GM12878 (cell line): ENCODE measurements around the gene GPC6. TPM values are rescaled to one million over a fixed set of nuclear protein-coding genes. Genes with fewer than 3 reads are reported as not detected.

Experiments
- ATAC-seq: fragments of 200-7000 bp; cut with Tn5 transposase; 3 replicates; pipeline ENCODE4 v1.9.1; 2020; ENCODE audit warnings: mild to moderate bottlenecking, moderate library complexity
- BruUV-seq: library from RNA; stranded (reverse); fragments of 400-500 nt; replicated peaks from 2 replicates; lab custom pipeline; 2021; lab: Mats Ljungman, UMichigan
- CTCF ChIA-PET: fragments of 300-600 bp; sonication (Branson Sonifier 250); formaldehyde crosslinking; extraction: SDS; loops from one replicate; lab custom pipeline; 2021; ENCODE audit warnings: inconsistent platforms; lab: Yijun Ruan, JAX
- POLR2A ChIA-PET: fragments of 350-600 bp; formaldehyde crosslinking; extraction: SDS; loops from one replicate; lab custom pipeline; 2021; ENCODE audit warnings: inconsistent platforms; lab: Charles Lee
- RAD21 ChIA-PET: fragments of 300-600 bp; sonication (Branson Sonifier 250); formaldehyde crosslinking; loops from one replicate; lab custom pipeline; 2023; ENCODE audit warnings: antibody characterized with exemption; ENCODE audit not compliant: unreplicated experiment; lab: Charles Lee
- SMC1A ChIA-PET: fragments of 300-600 bp; sonication (Branson Sonifier 250); formaldehyde crosslinking; loops from one replicate; lab custom pipeline; 2023; ENCODE audit not compliant: unreplicated experiment, uncharacterized antibody; lab: Charles Lee
- DNase-seq: peaks from one replicate; pipeline ENCODE4 v3.0.0-alpha.2; 2011; ENCODE audit warnings: low read depth, low spot score
- FAIRE-seq: peaks from 3 replicates; lab custom pipeline; 2011; peaks lifted over from hg19 to GRCh38; lab: Jason Lieb, UNC
- H2AFZ ChIP-seq: 2 replicates; pipeline ENCODE4 v1.6.0; 2011; ENCODE audit warnings: low read depth, low read length, control low read depth; ENCODE audit not compliant: control insufficient read depth
- H3K27ac ChIP-seq: 2 replicates; pipeline ENCODE4 v1.5.1; 2011; ENCODE audit warnings: control low read depth; ENCODE audit not compliant: control insufficient read depth, insufficient read depth
- H3K27me3 ChIP-seq, 2 experiments: replicated peaks in 1 of 2; 2 replicates each; pipeline versions ENCODE4 v1.6.0 to v1.6.1; 2011; ENCODE audit warnings: low read length in 1 of 2; ENCODE audit not compliant: control insufficient read depth in 2 of 2, insufficient read depth in 2 of 2
- H3K36me3 ChIP-seq, 2 experiments: 2 replicates each; pipeline ENCODE4 v1.5.1; 2011; ENCODE audit warnings: low read length in 1 of 2; ENCODE audit not compliant: control insufficient read depth in 2 of 2, insufficient read depth in 2 of 2
- H3K4me1 ChIP-seq: 2 replicates; pipeline ENCODE4 v1.6.1; 2011; ENCODE audit warnings: mild to moderate bottlenecking, low read length, moderate library complexity, mixed read lengths; ENCODE audit not compliant: control insufficient read depth, insufficient read depth
- H3K4me2 ChIP-seq: 2 replicates; pipeline ENCODE4 v1.6.0; 2011; ENCODE audit warnings: control low read depth; ENCODE audit not compliant: control insufficient read depth, insufficient read depth
- H3K4me3 ChIP-seq: fragments of 200-600 bp; sonication (generic); 2 replicates; pipeline ENCODE4 v1.5.1; 2016
- H3K79me2 ChIP-seq: 2 replicates; pipeline ENCODE4 v1.6.0; 2011; ENCODE audit warnings: low read length; ENCODE audit not compliant: control insufficient read depth, insufficient read depth
- H3K9ac ChIP-seq: 2 replicates; pipeline ENCODE4 v1.8.0; 2011; ENCODE audit warnings: low read length, control low read depth, mixed read lengths; ENCODE audit not compliant: control insufficient read depth, insufficient read depth
- H3K9me3 ChIP-seq: replicated peaks from 3 replicates; pipeline ENCODE4 v1.5.1; 2011; ENCODE audit warnings: mild to moderate bottlenecking, low read length; ENCODE audit not compliant: control insufficient read depth, insufficient read depth
- H4K20me1 ChIP-seq: 2 replicates; pipeline ENCODE4 v1.6.0; 2011; ENCODE audit not compliant: control insufficient read depth, insufficient read depth
- BACH1 ChIP-seq: fragments of 450-650 bp; IDR thresholded peaks from 2 replicates; pipeline ENCODE4 v1.6.1; 2017; ENCODE audit warnings: mild to moderate bottlenecking, borderline replicate concordance
- CHD1 ChIP-seq: IDR thresholded peaks from 2 replicates; pipeline ENCODE4 v1.6.1; 2012; ENCODE audit warnings: low read depth, low read length, improper control_type of control experiment
- CREB1 ChIP-seq: IDR thresholded peaks from 2 replicates; pipeline ENCODE4 v1.6.1; 2012; ENCODE audit warnings: low read depth, mild to moderate bottlenecking, inconsistent platforms
- CREM ChIP-seq: IDR thresholded peaks from 2 replicates; pipeline ENCODE4 v1.6.1; 2014; ENCODE audit warnings: antibody characterized with exemption, low read depth
- ESRRA ChIP-seq: IDR thresholded peaks from 2 replicates; pipeline ENCODE4 v1.6.1; 2012; ENCODE audit warnings: mild to moderate bottlenecking, low read length, improper control_type of control experiment
- KDM1A ChIP-seq: fragments of 200-600 bp; sonication (generic); IDR thresholded peaks from 2 replicates; pipeline ENCODE4 v1.6.1; 2016; ENCODE audit warnings: borderline replicate concordance
- MLLT1 ChIP-seq: fragments of 450-650 bp; IDR thresholded peaks from 2 replicates; pipeline ENCODE4 v1.6.1; 2016; ENCODE audit warnings: mild to moderate bottlenecking
- MXI1 ChIP-seq: fragments of 150-350 bp; IDR thresholded peaks from 2 replicates; pipeline ENCODE4 v1.6.1; 2011; ENCODE audit warnings: low read depth, mild to moderate bottlenecking, inconsistent platforms, low read length, improper control_type of control experiment
- NBN ChIP-seq: fragments of 450-650 bp; IDR thresholded peaks from 2 replicates; pipeline ENCODE4 v1.6.1; 2016
- PKNOX1 ChIP-seq: fragments of 450-650 bp; IDR thresholded peaks from 2 replicates; pipeline ENCODE4 v1.6.1; 2016; ENCODE audit warnings: mild to moderate bottlenecking
- RELB ChIP-seq: fragments of 450-650 bp; IDR thresholded peaks from 2 replicates; pipeline ENCODE4 v1.6.1; 2017; ENCODE audit warnings: low read depth, mild to moderate bottlenecking, moderate library complexity
- RUNX3 ChIP-seq: IDR thresholded peaks from 2 replicates; pipeline ENCODE4 v1.6.1; 2012; ENCODE audit warnings: low read length, inconsistent platforms
- SMAD1 ChIP-seq: fragments of 450-650 bp; IDR thresholded peaks from 2 replicates; pipeline ENCODE4 v1.6.1; 2018; ENCODE audit warnings: mild to moderate bottlenecking, low read depth; ENCODE audit not compliant: partially characterized antibody
- SUZ12 ChIP-seq: fragments of 200-600 bp; sonication (generic); IDR thresholded peaks from one replicate; pipeline ENCODE4 v1.6.1; 2018; ENCODE audit warnings: antibody characterized with exemption, mild to moderate bottlenecking; ENCODE audit not compliant: unreplicated experiment
- TBL1XR1 ChIP-seq: IDR thresholded peaks from 2 replicates; pipeline ENCODE4 v1.6.1; 2012; ENCODE audit warnings: low read depth, low read length, improper control_type of control experiment
- ZNF687 ChIP-seq: fragments of 450-650 bp; IDR thresholded peaks from 2 replicates; pipeline ENCODE4 v1.6.1; 2017; ENCODE audit warnings: mild to moderate bottlenecking, moderate library complexity
- ZSCAN29 ChIP-seq: fragments of 450-650 bp; IDR thresholded peaks from 2 replicates; pipeline ENCODE4 v1.6.1; 2017; ENCODE audit warnings: mild to moderate bottlenecking, moderate library complexity
- ZZZ3 ChIP-seq: IDR thresholded peaks from 2 replicates; pipeline ENCODE4 v1.6.1; 2011; ENCODE audit warnings: low read depth; ENCODE audit not compliant: control insufficient read depth, insufficient read length
- in situ Hi-C: fragments of 300-500 bp; cut with MboI; formaldehyde crosslinking; loops from 9 replicates; pipeline ENCODE4 v1.14.3; 2018; ENCODE audit warnings: mixed read lengths
- intact Hi-C: fragments of 100-400 bp; cut with micrococcal nuclease; formaldehyde crosslinking; loops from one replicate; pipeline ENCODE4 v1.14.2; 2022; ENCODE audit not compliant: unreplicated experiment
- polyA plus RNA-seq, 11 experiments: library from polyadenylated mRNA; depleted of rRNA in 4 of 11; unstranded in 6 of 11; stranded (reverse) in 5 of 11; fragments of >200 nt; fragmentation: Nextera tagmentation in 4 of 11; fragmentation: Illumina TruSeq in 1 of 11; extraction: Ambion mirVana in 4 of 11; extraction: Trizol in 1 of 11; gene quantifications; 1 replicate in 1 of 11; 2 replicates in 10 of 11; pipeline versions ENCODE4 v1.2.1 to v1.2.3, GENCODE V29; 2011 to 2016; ENCODE audit warnings: inconsistent platforms in 2 of 11, missing spikeins in 2 of 11, low read depth in 1 of 11
- total RNA-seq, 4 experiments: library from RNA; depleted of rRNA in 3 of 4; stranded (reverse); fragments of >200 nt in 3 of 4; fragmentation: Illumina TruSeq in 1 of 4; extraction: Trizol in 1 of 4; gene quantifications; 2 replicates each; pipeline versions ENCODE4 v1.2.1 to v1.2.3, GENCODE V29; 2013 to 2021

GPC6 gene
- total and polyA plus RNA-seq, 10 of the 15 experiments (the other 5 are each of a cell fraction or from before 2014, with no cell fraction given): 0.03 to 0.04 (median 0.03) TPM; not detected in 7

- RAD21 ChIA-PET: no interaction called here
- H3K27me3 ChIP-seq: no peaks in the 10 kb centered on the region
- in situ Hi-C loops (no loop called here), intact Hi-C loops (no loop called here)
- no peak overlapping the region for H3K4me3 ChIP-seq
- H3K9me3 ChIP-seq: no peaks in the 10 kb centered on the region
- FAIRE-seq (no peak), DNase-seq (no peak), ATAC-seq (no peak)
- no peak overlapping the region for H2AFZ ChIP-seq
- H3K79me2 ChIP-seq: no peaks in the 10 kb centered on the region
- H4K20me1 ChIP-seq: no peaks in the 10 kb centered on the region
- CTCF ChIA-PET: no interaction called here
- H3K27ac ChIP-seq: no peak overlapping the region
- no peak overlapping the region for H3K4me2 ChIP-seq
- TF ChIP-seq TBL1XR1 (no peak), RUNX3 (no peak), SUZ12 (no peak), ZZZ3 (no peak), ESRRA (no peak), KDM1A (no peak), NBN (no peak), ZNF687 (no peak), CHD1 (no peak), BACH1 (no peak), CREM (no peak), RELB (no peak), MXI1 (no peak), MLLT1 (no peak), PKNOX1 (no peak), SMAD1 (no peak), ZSCAN29 (no peak), CREB1 (no peak)
- no peaks in the 10 kb centered on the region for H3K4me1 ChIP-seq
- BruUV-seq: no TSS peak
- SMC1A ChIA-PET: no interaction called here
- H3K36me3 ChIP-seq: no peaks in the 10 kb centered on the region
- no peak overlapping the region for H3K9ac ChIP-seq
- POLR2A ChIA-PET: no interaction called here
Measured at GRCh38 chr13:93716623-93717022, 490.0 kb downstream of the GPC6 start.
